Neural crest cell (in vitro differentiated cells): ENCODE results near the gene EPB41L4A. TPM values are rescaled to one million over a fixed set of nuclear protein-coding genes. Genes with fewer than 3 reads are reported as not detected.

Source experiments
- DNase-seq: peaks from one replicate; pipeline ENCODE4 v3.0.0; 2021; ENCODE audit warnings: low read depth, mixed read lengths, low spot score
- H3K27ac Mint-ChIP-seq: one replicate; pipeline ENCODE4 v1.8.0; 2021; ENCODE audit warnings: mild to moderate bottlenecking, mixed read lengths; ENCODE audit not compliant: unreplicated experiment
- H3K27me3 Mint-ChIP-seq: 2 replicates; pipeline ENCODE4 v1.8.0; 2021; ENCODE audit warnings: low read depth, mild to moderate bottlenecking, mixed read lengths
- H3K36me3 Mint-ChIP-seq: 2 replicates; pipeline ENCODE4 v1.8.0; 2021; ENCODE audit warnings: low read depth, mild to moderate bottlenecking, mixed read lengths
- H3K4me1 Mint-ChIP-seq: 2 replicates; pipeline ENCODE4 v1.8.0; 2021; ENCODE audit warnings: mixed read lengths
- H3K4me3 Mint-ChIP-seq: one replicate; pipeline ENCODE4 v1.8.0; 2021; ENCODE audit warnings: mild to moderate bottlenecking, mixed read lengths
- H3K9me3 Mint-ChIP-seq: 2 replicates; pipeline ENCODE4 v1.8.0; 2021; ENCODE audit warnings: mixed read lengths
- CTCF ChIP-seq: fragments of 200-600 bp; sonication (generic); conservative IDR thresholded peaks from 2 replicates; pipeline ENCODE4 v1.5.0; 2021; ENCODE audit warnings: antibody characterized with exemption, mild to moderate bottlenecking
- total RNA-seq: library from RNA; stranded (reverse); gene quantifications from 2 replicates; pipeline ENCODE4 v1.2.1, GENCODE V29; 2021

Gene EPB41L4A
- total RNA-seq, 1 donor from 2014 or later: 10.8 TPM

DNA sequence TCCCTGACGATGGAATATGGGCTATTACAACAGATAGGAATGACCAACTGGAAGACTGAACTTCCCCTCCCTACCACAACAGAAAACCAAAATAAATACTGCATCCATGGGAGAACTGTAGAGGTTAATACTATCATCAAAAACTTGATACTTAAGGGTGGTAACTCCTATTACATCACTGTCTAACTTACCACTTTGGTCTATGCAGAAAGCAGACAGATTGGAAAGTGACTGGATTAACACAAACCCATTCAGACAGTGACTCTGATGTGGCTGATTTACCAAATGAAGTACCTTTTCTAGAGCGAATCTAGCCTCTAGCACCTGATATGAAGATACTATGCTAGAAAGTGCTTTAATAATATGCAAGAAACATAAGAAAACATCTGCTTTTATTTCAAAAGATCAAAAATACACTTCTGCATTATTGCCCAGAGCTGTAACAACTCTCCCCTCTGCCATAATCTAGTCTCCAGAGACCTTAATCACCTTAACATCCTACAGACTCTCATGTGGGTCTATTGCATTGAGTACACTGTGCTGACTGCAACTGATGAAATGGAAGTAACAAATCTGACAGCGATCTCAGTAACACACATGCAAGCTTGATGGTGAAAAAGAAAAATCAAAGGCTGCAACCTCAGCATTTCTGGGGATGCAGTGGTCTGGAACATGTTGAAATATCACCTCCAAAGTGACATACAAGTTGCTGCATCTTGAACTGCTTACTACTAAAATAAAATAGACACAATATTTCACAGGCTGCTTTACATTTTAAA is 62.7 kb downstream of the EPB41L4A start:
- H3K4me1 Mint-ChIP-seq: peaks cover 4% of the 10 kb centered on the region
- no peak for TF ChIP-seq CTCF
- H3K9me3 Mint-ChIP-seq: no peaks in the 10 kb centered on the region
- no peak overlapping the region for H3K4me3 Mint-ChIP-seq
- no peaks in the 10 kb centered on the region for H3K36me3 Mint-ChIP-seq
- no peak overlapping the region for H3K27ac Mint-ChIP-seq
- no peaks in the 10 kb centered on the region for H3K27me3 Mint-ChIP-seq
- no peak for DNase-seq

- no peak overlapping the region for H3K27ac Mint-ChIP-seq
- DNase-seq: no peak
- H3K9me3 Mint-ChIP-seq: no peaks in the 10 kb centered on the region
- H3K27me3 Mint-ChIP-seq: no peaks in the 10 kb centered on the region
- TF ChIP-seq CTCF: no peak
- H3K4me3 Mint-ChIP-seq: no peak overlapping the region
- H3K4me1 Mint-ChIP-seq: peaks cover 4% of the 10 kb centered on the region
- no peaks in the 10 kb centered on the region for H3K36me3 Mint-ChIP-seq
Observed at GRCh38 chr5:112355058-112355685, 63.9 kb downstream of the EPB41L4A start.

DNA sequence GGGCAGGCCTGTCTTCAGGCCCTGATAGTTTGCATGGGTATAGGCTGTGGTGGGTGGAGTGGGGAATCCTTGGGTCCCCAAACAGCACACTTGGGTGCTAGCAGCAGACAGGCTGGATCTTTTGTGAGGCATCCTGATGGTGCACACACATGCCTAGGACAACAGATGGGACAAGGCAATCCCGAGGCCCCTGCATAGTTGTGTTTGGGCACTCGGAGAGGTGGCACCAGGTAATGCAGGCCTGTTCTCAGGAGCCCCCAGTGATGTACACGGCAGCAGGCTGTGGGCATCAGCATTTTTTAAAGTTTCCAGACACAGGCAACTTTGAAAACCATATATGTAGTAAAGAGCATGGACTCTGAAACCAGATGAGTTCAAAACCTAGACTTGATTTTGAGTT is 65.4 kb downstream of the EPB41L4A start:
- H3K4me3 Mint-ChIP-seq: no peak overlapping the region
- H3K27me3 Mint-ChIP-seq: no peaks in the 10 kb centered on the region
- no peak for TF ChIP-seq CTCF
- no peak overlapping the region for H3K27ac Mint-ChIP-seq
- no peak for DNase-seq
- no peaks in the 10 kb centered on the region for H3K36me3 Mint-ChIP-seq
- H3K4me1 Mint-ChIP-seq: peaks cover 4% of the 10 kb centered on the region
- no peaks in the 10 kb centered on the region for H3K9me3 Mint-ChIP-seq

- no peak overlapping the region for H3K27ac Mint-ChIP-seq
- H3K4me3 Mint-ChIP-seq: no peak overlapping the region
- DNase-seq: no peak
- TF ChIP-seq CTCF: no peak
- no peaks in the 10 kb centered on the region for H3K36me3 Mint-ChIP-seq
- H3K4me1 Mint-ChIP-seq: peaks cover 4% of the 10 kb centered on the region
- no peaks in the 10 kb centered on the region for H3K27me3 Mint-ChIP-seq
- no peaks in the 10 kb centered on the region for H3K9me3 Mint-ChIP-seq
Observed at GRCh38 chr5:112351225-112351624, 67.9 kb downstream of the EPB41L4A start.

DNA sequence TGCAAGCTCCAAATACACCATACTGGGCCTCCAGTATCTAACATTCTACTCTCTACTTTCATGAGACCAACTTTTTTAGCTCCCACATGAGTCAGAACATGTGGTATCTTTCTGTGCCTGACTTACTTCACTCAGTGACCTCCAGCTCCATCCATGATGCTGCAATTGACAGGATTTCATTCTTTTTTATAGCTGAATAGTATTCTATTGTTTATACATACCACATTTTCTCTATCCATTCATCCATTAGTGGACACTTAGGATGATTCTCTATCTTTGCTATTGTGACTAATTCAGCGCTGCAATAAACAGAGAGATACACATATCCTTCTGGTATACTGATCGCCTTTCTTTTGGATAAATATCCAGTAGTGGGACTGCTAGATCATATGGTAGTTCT is 68.5 kb downstream of the EPB41L4A start:
- Mint-ChIP-seq H3K27ac (no peak overlapping the region), H3K4me1 (peaks cover 4% of the 10 kb centered on the region), H3K27me3 (no peaks in the 10 kb centered on the region), H3K4me3 (no peak overlapping the region), H3K36me3 (no peaks in the 10 kb centered on the region), H3K9me3 (no peaks in the 10 kb centered on the region)
- no peak for TF ChIP-seq CTCF
- no peak for DNase-seq
